Vagina (tissue), 2 donors: ENCODE data around the gene GSTM2. TPM values are rescaled to one million over a fixed set of nuclear protein-coding genes. Genes with fewer than 3 reads are reported as not detected.
"Not testable (repeated sequence)": the region's sequence is repeated elsewhere in the genome, so short reads cannot be mapped to it uniquely, and the experiment has no call there.

Experiments used
- DNase-seq, 2 donors: peaks; one replicate each; pipeline ENCODE4 v3.0.0-alpha.2; 2017; ENCODE audit errors: extremely low spot score in 2 of 2
- H3K27ac ChIP-seq: fragments of 200-600 bp; sonication (generic); one replicate; pipeline ENCODE4 v1.5.1; 2019
- H3K27me3 ChIP-seq: fragments of 200-600 bp; sonication (generic); one replicate; pipeline ENCODE4 v1.5.1; 2019
- H3K36me3 ChIP-seq, 2 donors: fragments of 200-600 bp; sonication (generic); one replicate each; pipeline ENCODE4 v1.5.1; 2017 to 2019
- H3K4me1 ChIP-seq: fragments of 200-600 bp; sonication (generic); one replicate; pipeline ENCODE4 v1.5.1; 2019
- H3K4me3 ChIP-seq, 2 donors: fragments of 200-600 bp; sonication (generic); 1 replicate in 1 of 2; 2 replicates in 1 of 2; pipeline ENCODE4 v1.5.1; 2016 to 2019
- H3K9me3 ChIP-seq: fragments of 200-600 bp; sonication (generic); one replicate; pipeline ENCODE4 v1.5.1; 2019
- POLR2A ChIP-seq, 2 donors: fragments of 450-650 bp; IDR thresholded peaks; one replicate each; pipeline ENCODE4 v1.6.1; 2017; ENCODE audit warnings: antibody characterized with exemption in 2 of 2, mild to moderate bottlenecking in 2 of 2, moderate library complexity in 2 of 2
- POLR2AphosphoS5 ChIP-seq, 2 donors: sonication (generic); formaldehyde crosslinking; IDR thresholded peaks; one replicate each; pipeline ENCODE4 v1.9.0; 2017; ENCODE audit warnings: antibody characterized with exemption in 2 of 2, mild to moderate bottlenecking in 2 of 2, low read depth in 1 of 2; ENCODE audit not compliant: insufficient read depth in 1 of 2
- intact Hi-C: fragments of 100-400 bp; cut with DNase I; formaldehyde crosslinking; loops from one replicate; pipeline ENCODE4 v1.15.1; 2023
- total RNA-seq: library from RNA; depleted of rRNA; stranded (reverse); fragments of >200 nt; gene quantifications from one replicate; pipeline ENCODE4 v1.2.3, GENCODE V29; 2016
- TF ChIP-seq, protein P1 (sequence below), 3 experiments: fragments of 450-650 bp in 2 of 3; fragments of 200-600 bp in 1 of 3; sonication (generic) in 1 of 3; IDR thresholded peaks; one replicate each; pipeline ENCODE4 v1.5.1; 2017 to 2019; ENCODE audit warnings: antibody characterized with exemption in 3 of 3, mild to moderate bottlenecking in 2 of 3, moderate library complexity in 2 of 3

The GSTM2 gene
- total RNA-seq, 1 donor from 2014 or later: 130 TPM

DNA sequence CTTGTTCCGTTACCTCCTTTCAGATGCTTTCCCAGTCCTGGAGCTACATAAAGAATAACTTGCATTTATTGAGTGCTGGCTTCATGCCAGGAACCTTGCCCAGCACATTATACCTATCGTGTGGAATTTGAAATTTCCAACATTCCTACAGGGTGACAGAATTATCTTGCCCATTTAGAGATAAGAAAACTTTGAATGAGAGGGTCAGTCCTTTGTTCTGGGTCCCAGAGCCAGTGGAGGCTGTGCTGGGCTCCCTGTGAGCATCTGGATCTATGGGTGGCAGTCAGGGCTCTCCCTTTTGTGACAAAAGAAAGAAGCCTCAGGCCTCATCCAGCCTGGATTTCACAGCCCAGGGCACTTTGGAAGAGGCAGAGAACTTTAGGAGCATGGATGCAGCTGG, 8.7 kb upstream of the GSTM2 start:
- no peak for TF ChIP-seq POLR2AphosphoS5 (IDR thresholded peaks at IDR 0.05; ENCODE audit: insufficient read depth in 1 of 2, low read depth in 1 of 2)
- TF ChIP-seq, protein P1, sequence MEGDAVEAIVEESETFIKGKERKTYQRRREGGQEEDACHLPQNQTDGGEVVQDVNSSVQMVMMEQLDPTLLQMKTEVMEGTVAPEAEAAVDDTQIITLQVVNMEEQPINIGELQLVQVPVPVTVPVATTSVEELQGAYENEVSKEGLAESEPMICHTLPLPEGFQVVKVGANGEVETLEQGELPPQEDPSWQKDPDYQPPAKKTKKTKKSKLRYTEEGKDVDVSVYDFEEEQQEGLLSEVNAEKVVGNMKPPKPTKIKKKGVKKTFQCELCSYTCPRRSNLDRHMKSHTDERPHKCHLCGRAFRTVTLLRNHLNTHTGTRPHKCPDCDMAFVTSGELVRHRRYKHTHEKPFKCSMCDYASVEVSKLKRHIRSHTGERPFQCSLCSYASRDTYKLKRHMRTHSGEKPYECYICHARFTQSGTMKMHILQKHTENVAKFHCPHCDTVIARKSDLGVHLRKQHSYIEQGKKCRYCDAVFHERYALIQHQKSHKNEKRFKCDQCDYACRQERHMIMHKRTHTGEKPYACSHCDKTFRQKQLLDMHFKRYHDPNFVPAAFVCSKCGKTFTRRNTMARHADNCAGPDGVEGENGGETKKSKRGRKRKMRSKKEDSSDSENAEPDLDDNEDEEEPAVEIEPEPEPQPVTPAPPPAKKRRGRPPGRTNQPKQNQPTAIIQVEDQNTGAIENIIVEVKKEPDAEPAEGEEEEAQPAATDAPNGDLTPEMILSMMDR (IDR thresholded peaks at IDR 0.05): no peak
- TF ChIP-seq POLR2A (IDR thresholded peaks at IDR 0.05): no peak
- Histone ChIP-seq H3K36me3 (peaks cover 0 to 4% of the 10 kb centered on the region in 2 donors), H3K9me3 (no peaks in the 10 kb centered on the region), H3K27me3 (no peaks in the 10 kb centered on the region), H3K27ac (no peak overlapping the region), H3K4me1 (peaks cover 20% of the 10 kb centered on the region), H3K4me3 (no peak overlapping the region)
- peak in 1 of 2 donors; percentile 77 for DNase-seq
- intact Hi-C loops: no loop called here

- TF ChIP-seq POLR2AphosphoS5 (IDR thresholded peaks at IDR 0.05; ENCODE audit: insufficient read depth in 1 of 2, low read depth in 1 of 2): no peak
- TF ChIP-seq POLR2A (IDR thresholded peaks at IDR 0.05): no peak
- TF ChIP-seq, protein P1 (IDR thresholded peaks at IDR 0.05): no peak
- DNase-seq: no peak
- no peak overlapping the region for H3K27ac ChIP-seq
- H3K36me3 ChIP-seq: peaks cover 0 to 4% of the 10 kb centered on the region in 2 donors
- intact Hi-C loops: no loop called here
- H3K4me3 ChIP-seq: no peak overlapping the region
- H3K4me1 ChIP-seq: peaks cover 14% of the 10 kb centered on the region
- no peaks in the 10 kb centered on the region for H3K27me3 ChIP-seq
- H3K9me3 ChIP-seq: no peaks in the 10 kb centered on the region
These were observed 7.7 kb upstream of the GSTM2 start for GRCh38 chr1:109659997-109660690.

- H3K27me3 ChIP-seq, H3K4me1 ChIP-seq, H3K9me3 ChIP-seq, H3K27ac ChIP-seq, intact Hi-C loops, DNase-seq, H3K36me3 ChIP-seq, H3K4me3 ChIP-seq: not testable (repeated sequence)
These were observed 7.2 kb upstream of the GSTM2 start for GRCh38 chr1:109660691-109661026.

- Histone ChIP-seq H3K27ac (no peak overlapping the region), H3K4me3 (no peak overlapping the region), H3K27me3 (no peaks in the 10 kb centered on the region), H3K4me1 (peaks cover 5% of the 10 kb centered on the region), H3K9me3 (no peaks in the 10 kb centered on the region), H3K36me3 (peaks cover 0 to 4% of the 10 kb centered on the region in 2 donors)
- no peak for DNase-seq
- TF ChIP-seq, protein P1 (IDR thresholded peaks at IDR 0.05): no peak
- intact Hi-C loops: no loop called here
These were observed 6.5 kb upstream of the GSTM2 start for GRCh38 chr1:109661391-109661790.

DNA sequence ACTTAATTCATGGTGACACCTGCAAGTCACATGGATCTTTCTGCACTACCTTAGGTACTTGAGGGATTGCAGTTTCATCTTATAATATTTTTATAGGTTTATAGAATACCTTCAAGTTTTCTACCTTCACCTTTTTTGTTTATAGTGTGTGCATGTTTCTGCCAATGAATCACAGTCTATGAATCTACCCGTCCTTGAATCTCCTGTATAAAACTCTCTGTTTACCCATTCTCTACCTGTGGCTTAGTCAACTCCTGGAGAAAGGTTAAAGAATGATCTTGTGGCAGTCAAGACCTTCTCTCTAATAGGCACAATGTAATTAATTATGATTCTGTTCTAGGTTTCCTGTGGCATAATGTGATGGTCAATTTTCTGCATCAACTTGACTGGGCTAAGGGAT, 3.2 kb upstream of the GSTM2 start:
- intact Hi-C loops: no loop called here
- Histone ChIP-seq H3K4me3 (no peak overlapping the region), H3K27ac (no peak overlapping the region), H3K27me3 (no peaks in the 10 kb centered on the region), H3K9me3 (no peaks in the 10 kb centered on the region), H3K4me1 (peaks cover 5% of the 10 kb centered on the region), H3K36me3 (peaks cover 0 to under 1% of the 10 kb centered on the region in 2 donors)
- TF ChIP-seq, protein P1 (IDR thresholded peaks at IDR 0.05): no peak
- TF ChIP-seq POLR2AphosphoS5 (IDR thresholded peaks at IDR 0.05; ENCODE audit: insufficient read depth in 1 of 2, low read depth in 1 of 2) (no peak), POLR2A (IDR thresholded peaks at IDR 0.05) (no peak)
- DNase-seq: no peak
